Suprapubic skin (tissue), 4 donors: ENCODE measurements around the gene C16orf89. TPM values are rescaled to one million over a fixed set of nuclear protein-coding genes. Genes with fewer than 3 reads are reported as not detected.

Source experiments
- DNase-seq, 2 donors: peaks; one replicate each; pipeline ENCODE4 v3.0.0-alpha.2; 2019; ENCODE audit warnings: low spot score in 2 of 2
- H3K27ac ChIP-seq: fragments of 200-600 bp; sonication (generic); one replicate; pipeline ENCODE4 v1.5.1; 2019
- H3K27me3 ChIP-seq: fragments of 200-600 bp; sonication (generic); one replicate; pipeline ENCODE4 v1.5.1; 2019
- H3K36me3 ChIP-seq: fragments of 200-600 bp; sonication (generic); one replicate; pipeline ENCODE4 v1.5.1; 2019
- H3K4me1 ChIP-seq: fragments of 200-600 bp; sonication (generic); one replicate; pipeline ENCODE4 v1.5.1; 2019
- H3K4me3 ChIP-seq: fragments of 200-600 bp; sonication (generic); one replicate; pipeline ENCODE4 v1.5.1; 2019; ENCODE audit warnings: mild to moderate bottlenecking
- H3K9me3 ChIP-seq: fragments of 200-600 bp; sonication (generic); one replicate; pipeline ENCODE4 v1.5.1; 2019
- EP300 ChIP-seq: sonication (generic); formaldehyde crosslinking; IDR thresholded peaks from one replicate; pipeline ENCODE4 v1.6.1; 2017; ENCODE audit warnings: antibody characterized with exemption
- POLR2A ChIP-seq, 2 donors: fragments of 450-650 bp; IDR thresholded peaks; one replicate each; pipeline ENCODE4 v1.6.1; 2017; ENCODE audit warnings: antibody characterized with exemption in 2 of 2, mild to moderate bottlenecking in 2 of 2, moderate library complexity in 2 of 2
- POLR2AphosphoS5 ChIP-seq, 3 donors: sonication (generic); formaldehyde crosslinking; IDR thresholded peaks; one replicate each; pipeline ENCODE4 v1.6.1; 2017; ENCODE audit warnings: antibody characterized with exemption in 3 of 3
- WGBS: methylation state at CpG from one replicate; pipeline ENCODE4 v1.1.5; 2018; 5-methylcytosine and 5-hydroxymethylcytosine counted together
- total RNA-seq, 4 donors: library from RNA; depleted of rRNA; stranded (reverse); fragments of >200 nt; gene quantifications; one replicate each; pipeline ENCODE4 v1.1.0, GENCODE V29; 2016
- TF ChIP-seq, protein P1 (sequence below), 2 donors: fragments of 200-600 bp in 1 of 2; fragments of 450-650 bp in 1 of 2; sonication (generic) in 1 of 2; IDR thresholded peaks; one replicate each; pipeline ENCODE4 v1.5.1; 2016 to 2019; ENCODE audit warnings: antibody characterized with exemption in 2 of 2, mild to moderate bottlenecking in 1 of 2, moderate library complexity in 1 of 2

C16orf89 gene
- total RNA-seq, 4 donors from 2014 or later, result 1.6 TPM; not detected in 3

GRCh38 chr16:5024632-5025031, 41.1 kb downstream of the C16orf89 start:
- Histone ChIP-seq H3K36me3 (peaks cover 38% of the 10 kb centered on the region), H3K4me3 (no peak overlapping the region), H3K27me3 (no peaks in the 10 kb centered on the region), H3K9me3 (no peaks in the 10 kb centered on the region), H3K4me1 (no peaks in the 10 kb centered on the region), H3K27ac (no peak overlapping the region)
- TF ChIP-seq POLR2AphosphoS5 (IDR thresholded peaks at IDR 0.05) (no peak), EP300 (no peak), POLR2A (IDR thresholded peaks at IDR 0.05) (no peak)
- TF ChIP-seq, protein P1, sequence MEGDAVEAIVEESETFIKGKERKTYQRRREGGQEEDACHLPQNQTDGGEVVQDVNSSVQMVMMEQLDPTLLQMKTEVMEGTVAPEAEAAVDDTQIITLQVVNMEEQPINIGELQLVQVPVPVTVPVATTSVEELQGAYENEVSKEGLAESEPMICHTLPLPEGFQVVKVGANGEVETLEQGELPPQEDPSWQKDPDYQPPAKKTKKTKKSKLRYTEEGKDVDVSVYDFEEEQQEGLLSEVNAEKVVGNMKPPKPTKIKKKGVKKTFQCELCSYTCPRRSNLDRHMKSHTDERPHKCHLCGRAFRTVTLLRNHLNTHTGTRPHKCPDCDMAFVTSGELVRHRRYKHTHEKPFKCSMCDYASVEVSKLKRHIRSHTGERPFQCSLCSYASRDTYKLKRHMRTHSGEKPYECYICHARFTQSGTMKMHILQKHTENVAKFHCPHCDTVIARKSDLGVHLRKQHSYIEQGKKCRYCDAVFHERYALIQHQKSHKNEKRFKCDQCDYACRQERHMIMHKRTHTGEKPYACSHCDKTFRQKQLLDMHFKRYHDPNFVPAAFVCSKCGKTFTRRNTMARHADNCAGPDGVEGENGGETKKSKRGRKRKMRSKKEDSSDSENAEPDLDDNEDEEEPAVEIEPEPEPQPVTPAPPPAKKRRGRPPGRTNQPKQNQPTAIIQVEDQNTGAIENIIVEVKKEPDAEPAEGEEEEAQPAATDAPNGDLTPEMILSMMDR (IDR thresholded peaks at IDR 0.05), result no peak
- DNase-seq, result no peak
- WGBS, result 55% methylated on average over 4 of the region's 4 CpGs

DNA sequence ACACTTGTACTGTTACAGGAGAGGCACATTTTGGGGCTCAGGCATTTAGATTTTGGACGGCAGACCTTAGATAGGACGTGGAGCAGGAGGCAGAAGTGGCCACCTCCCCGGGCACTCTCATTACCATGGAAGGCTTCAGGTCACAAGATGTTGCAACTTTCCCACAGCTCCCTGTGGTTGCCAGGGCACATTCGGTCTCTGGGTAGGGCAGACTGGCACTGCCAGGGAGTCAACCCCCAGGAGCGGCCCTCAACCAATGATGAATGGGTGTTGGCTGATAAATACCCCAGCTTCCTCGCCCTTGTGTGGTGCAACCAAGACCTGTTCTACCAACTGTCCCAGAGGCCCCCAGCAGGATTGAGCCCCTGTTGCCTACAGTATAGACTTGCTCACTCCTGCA, 43.2 kb downstream of the C16orf89 start:
- Histone ChIP-seq H3K4me1 (no peaks in the 10 kb centered on the region), H3K9me3 (no peaks in the 10 kb centered on the region), H3K4me3 (no peak overlapping the region), H3K27me3 (no peaks in the 10 kb centered on the region), H3K27ac (no peak overlapping the region), H3K36me3 (peaks cover 17% of the 10 kb centered on the region)
- TF ChIP-seq, protein P1 (IDR thresholded peaks at IDR 0.05), result no peak
- TF ChIP-seq POLR2AphosphoS5 (IDR thresholded peaks at IDR 0.05), result no peak
- no peak for DNase-seq
- WGBS, result 82% methylated on average over 6 of the region's 6 CpGs

DNA sequence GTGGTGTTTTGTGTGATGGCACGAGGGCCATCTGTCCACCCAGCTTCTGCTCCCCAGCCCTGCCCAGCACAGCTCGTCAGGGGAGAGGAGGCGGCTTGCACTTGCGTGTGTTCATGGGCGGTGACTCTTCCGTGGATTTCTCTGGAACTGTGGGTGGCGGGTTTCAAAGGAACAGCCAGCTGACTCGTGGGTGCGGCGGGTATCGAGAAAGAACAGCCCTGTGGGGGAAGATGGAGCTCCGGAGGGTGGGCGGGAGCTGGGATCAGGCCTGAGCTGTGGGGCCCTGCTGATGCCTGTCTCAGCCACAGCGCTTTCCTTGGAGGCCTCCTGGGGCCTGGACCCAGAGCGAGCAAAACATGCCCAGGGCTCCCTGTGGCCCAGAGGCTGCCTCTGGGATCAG, 45.2 kb downstream of the C16orf89 start:
- DNase-seq, result no peak
- 75% methylated on average over 12 of the region's 15 CpGs for WGBS
- no peak overlapping the region for H3K4me3 ChIP-seq
- H3K9me3 ChIP-seq, result no peaks in the 10 kb centered on the region
- no peaks in the 10 kb centered on the region for H3K4me1 ChIP-seq
- TF ChIP-seq EP300 (no peak), POLR2A (IDR thresholded peaks at IDR 0.05) (no peak), POLR2AphosphoS5 (IDR thresholded peaks at IDR 0.05) (no peak)
- TF ChIP-seq, protein P1 (IDR thresholded peaks at IDR 0.05), result no peak
- no peak overlapping the region for H3K27ac ChIP-seq
- H3K27me3 ChIP-seq, result no peaks in the 10 kb centered on the region
- peaks cover 6% of the 10 kb centered on the region for H3K36me3 ChIP-seq

GRCh38 chr16:5019775-5020174, 46.0 kb downstream of the C16orf89 start:
- Histone ChIP-seq H3K27ac (no peak overlapping the region), H3K9me3 (no peaks in the 10 kb centered on the region), H3K27me3 (no peaks in the 10 kb centered on the region), H3K36me3 (no peaks in the 10 kb centered on the region), H3K4me3 (no peak overlapping the region), H3K4me1 (no peaks in the 10 kb centered on the region)
- no peak for DNase-seq
- TF ChIP-seq EP300 (no peak), POLR2AphosphoS5 (IDR thresholded peaks at IDR 0.05) (no peak), POLR2A (IDR thresholded peaks at IDR 0.05) (no peak)
- TF ChIP-seq, protein P1 (IDR thresholded peaks at IDR 0.05), result no peak
- WGBS, result 73% methylated on average over 6 of the region's 6 CpGs

DNA sequence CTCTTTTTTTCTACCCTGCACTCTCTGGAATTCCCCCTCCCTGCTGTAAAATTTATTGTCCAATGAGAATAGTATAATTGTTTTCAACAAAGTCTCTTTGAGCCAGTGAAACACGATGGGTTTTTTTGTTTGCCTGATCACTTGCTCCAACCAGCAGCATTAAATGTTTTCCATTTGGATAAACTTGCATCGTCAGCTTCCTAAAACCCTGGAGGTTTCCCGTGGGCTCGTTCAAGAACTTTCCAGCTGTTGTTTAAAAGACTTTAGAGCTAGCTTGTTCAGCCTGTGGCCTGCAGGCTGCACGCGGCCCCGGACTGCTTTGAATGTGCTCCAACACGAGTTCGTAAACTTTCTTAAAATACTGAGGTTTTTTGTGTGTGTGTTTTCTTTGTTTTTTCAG, 47.0 kb downstream of the C16orf89 start:
- no peak for DNase-seq
- Histone ChIP-seq H3K36me3 (no peaks in the 10 kb centered on the region), H3K27ac (no peak overlapping the region), H3K9me3 (no peaks in the 10 kb centered on the region), H3K4me1 (no peaks in the 10 kb centered on the region), H3K4me3 (no peak overlapping the region), H3K27me3 (no peaks in the 10 kb centered on the region)
- TF ChIP-seq POLR2A (IDR thresholded peaks at IDR 0.05), result no peak
- WGBS, result 33% methylated on average over 9 of the region's 9 CpGs

GRCh38 chr16:5017678-5017969, 48.1 kb downstream of the C16orf89 start:
- H3K27me3 ChIP-seq, result no peaks in the 10 kb centered on the region
- no peaks in the 10 kb centered on the region for H3K4me1 ChIP-seq
- no peak overlapping the region for H3K27ac ChIP-seq
- no peaks in the 10 kb centered on the region for H3K9me3 ChIP-seq
- DNase-seq, result no peak
- no peak overlapping the region for H3K4me3 ChIP-seq
- 93% methylated on average over 4 of the region's 5 CpGs for WGBS
- no peaks in the 10 kb centered on the region for H3K36me3 ChIP-seq
- no peak for TF ChIP-seq EP300
